GM10266 (cell line): ENCODE measurements around the gene TFEC.

ENCODE experiments used
- DNase-seq: peaks from one replicate; pipeline ENCODE4 v3.0.0; 2012; ENCODE audit errors: extremely low spot score
- CTCF ChIP-seq: IDR thresholded peaks from 2 replicates; pipeline ENCODE4 v1.5.1; 2012; ENCODE audit warnings: mild to moderate bottlenecking, low read depth; ENCODE audit not compliant: control insufficient read depth, insufficient read depth; ENCODE audit errors: missing control alignments

TFEC gene

DNA sequence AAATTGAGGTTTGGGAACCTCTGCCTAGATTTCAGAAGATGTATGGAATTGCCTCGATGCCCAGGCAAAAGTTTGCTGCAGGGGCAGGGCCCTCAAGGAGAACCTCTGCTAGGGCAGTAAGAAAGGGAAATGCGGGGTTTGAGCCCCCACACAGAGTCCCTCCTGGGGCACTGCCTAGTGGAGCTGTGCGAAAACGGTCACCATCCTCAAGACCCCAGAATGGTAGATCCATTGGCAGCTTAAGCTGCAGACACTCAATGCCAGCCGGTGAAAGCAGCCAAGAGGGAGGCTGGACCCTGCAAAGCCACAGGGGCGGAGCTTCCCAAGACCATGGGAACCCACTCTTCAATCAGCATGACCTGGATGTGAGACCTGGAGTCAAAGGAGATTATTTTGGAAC is 15.0 kb upstream of the TFEC start:
- no peak for DNase-seq
- no peak for TF ChIP-seq CTCF

- DNase-seq: peak; percentile 19
These were observed 11.1 kb upstream of the TFEC start for GRCh38 chr7:116041615-116042014.

DNA sequence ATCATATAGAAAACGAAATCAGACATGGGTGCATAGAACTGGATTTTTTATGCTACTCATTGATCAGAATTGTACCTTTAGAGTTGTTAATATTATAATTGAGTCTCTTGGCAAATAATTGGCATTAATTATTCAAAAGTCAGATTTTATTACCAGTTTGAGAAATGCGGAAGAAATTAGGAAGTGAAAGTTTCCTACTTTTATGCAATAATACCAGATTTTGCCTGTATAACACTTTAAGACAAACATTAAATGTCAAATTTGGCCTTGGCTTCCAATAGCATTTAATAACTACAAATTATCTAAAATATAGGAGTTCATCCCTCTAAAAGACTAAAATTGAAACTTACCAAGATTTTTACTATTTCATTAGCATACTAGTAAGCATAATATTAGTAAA is 6.8 kb upstream of the TFEC start:
- no peak for DNase-seq

More at GRCh38 chr7:116041615-116042014, 11.1 kb upstream of the TFEC start:
- no peak for TF ChIP-seq CTCF

GRCh38 chr7:116034411-116034810 is 3.8 kb upstream of the TFEC start:
- DNase-seq: no peak
- TF ChIP-seq CTCF: no peak

More for the DNA sequence above, 6.8 kb upstream of the TFEC start:
- TF ChIP-seq CTCF: no peak

GRCh38 chr7:116032886-116033285 is 2.3 kb upstream of the TFEC start:
- no peak for TF ChIP-seq CTCF
- DNase-seq: no peak

DNA sequence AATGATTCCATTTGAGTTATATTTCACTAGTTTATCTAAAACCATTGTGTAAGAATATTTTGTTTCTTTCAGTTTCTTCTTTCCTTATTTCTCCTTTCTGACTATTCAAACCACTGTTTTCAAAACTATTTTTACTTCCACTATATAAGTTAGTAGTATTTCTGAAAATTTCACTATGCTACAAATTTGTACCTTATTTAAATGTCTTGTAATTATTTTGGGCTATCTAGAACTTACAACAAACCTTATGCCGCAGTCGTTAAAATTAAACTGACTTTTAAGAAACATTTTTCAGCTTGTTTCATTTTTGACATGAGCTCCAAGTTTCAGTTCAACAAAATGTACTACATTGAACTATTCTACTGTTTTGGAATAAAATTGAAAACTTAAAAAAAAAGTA is 1.8 kb downstream of the TFEC start:
- DNase-seq: no peak
- no peak for TF ChIP-seq CTCF

- DNase-seq: no peak
- TF ChIP-seq CTCF: no peak
These were observed 2.8 kb downstream of the TFEC start for GRCh38 chr7:116027786-116028185.
